ENCODE measurements around the gene SH3BGR.
"Not testable (repeated sequence)": the region's sequence is repeated elsewhere in the genome, so short reads cannot be mapped to it uniquely, and the experiment has no call there.

Gene SH3BGR

GRCh38 chr21:39518055-39518846 lies 66.5 kb downstream of the SH3BGR start:
- peak; percentile 59 to 71 for DNase-seq

- no peak for DNase-seq
Measured at GRCh38 chr21:39518847-39519210, 67.1 kb downstream of the SH3BGR start.

GRCh38 chr21:39519835-39520234 lies 68.1 kb downstream of the SH3BGR start:
- DNase-seq: no peak

GRCh38 chr21:39523399-39523798 lies 71.6 kb downstream of the SH3BGR start:
- no peak for DNase-seq

- no peak for DNase-seq
Measured at GRCh38 chr21:39523915-39524314, 72.1 kb downstream of the SH3BGR start.

- DNase-seq: no peak
Measured at GRCh38 chr21:39525129-39525528, 73.4 kb downstream of the SH3BGR start.

- DNase-seq: no peak
Measured at GRCh38 chr21:39525601-39526000, 73.8 kb downstream of the SH3BGR start.

GRCh38 chr21:39527067-39527595 lies 75.4 kb downstream of the SH3BGR start:
- no peak for DNase-seq

GRCh38 chr21:39527664-39528381 lies 76.1 kb downstream of the SH3BGR start:
- DNase-seq: peak in 1 of 2 experiments; percentile 15

GRCh38 chr21:39529026-39529425 lies 77.3 kb downstream of the SH3BGR start:
- DNase-seq: no peak

- DNase-seq: no peak
Measured at GRCh38 chr21:39531064-39531463, 79.3 kb downstream of the SH3BGR start.

- no peak for DNase-seq
Measured at GRCh38 chr21:39531840-39532239, 80.1 kb downstream of the SH3BGR start.

GRCh38 chr21:39533545-39534380 lies 82.0 kb downstream of the SH3BGR start:
- DNase-seq: peak in 1 of 2 experiments; percentile 20

- no peak for DNase-seq
Measured at GRCh38 chr21:39535646-39536437, 84.1 kb downstream of the SH3BGR start.

- no peak for DNase-seq
Measured at GRCh38 chr21:39536835-39537234, 85.1 kb downstream of the SH3BGR start.

GRCh38 chr21:39537571-39537970 lies 85.8 kb downstream of the SH3BGR start:
- no peak for DNase-seq

- DNase-seq: no peak
Measured at GRCh38 chr21:39538453-39539042, 86.8 kb downstream of the SH3BGR start.

- not testable (repeated sequence) for DNase-seq
Measured at GRCh38 chr21:39540367-39540766, 88.6 kb downstream of the SH3BGR start.

GRCh38 chr21:39542736-39543135 lies 91.0 kb downstream of the SH3BGR start:
- DNase-seq: no peak

- DNase-seq: no peak
Measured at GRCh38 chr21:39546522-39546921, 94.8 kb downstream of the SH3BGR start.

GRCh38 chr21:39552856-39553255 lies 101.1 kb downstream of the SH3BGR start:
- no peak for DNase-seq

GRCh38 chr21:39553331-39553730 lies 101.6 kb downstream of the SH3BGR start:
- DNase-seq: no peak
